IMR-90 (cell line): ENCODE measurements around the gene POLR3K.

Experiments
- CTCF ChIP-seq: conservative IDR thresholded peaks from 2 replicates; pipeline ENCODE4 v1.5.1; 2012; ENCODE audit warnings: mild to moderate bottlenecking, low read depth, low read length, improper control_type of control experiment
- MAFK ChIP-seq: IDR thresholded peaks from 2 replicates; pipeline ENCODE4 v1.6.1; 2012; ENCODE audit warnings: low read depth, low read length, improper control_type of control experiment

DNA sequence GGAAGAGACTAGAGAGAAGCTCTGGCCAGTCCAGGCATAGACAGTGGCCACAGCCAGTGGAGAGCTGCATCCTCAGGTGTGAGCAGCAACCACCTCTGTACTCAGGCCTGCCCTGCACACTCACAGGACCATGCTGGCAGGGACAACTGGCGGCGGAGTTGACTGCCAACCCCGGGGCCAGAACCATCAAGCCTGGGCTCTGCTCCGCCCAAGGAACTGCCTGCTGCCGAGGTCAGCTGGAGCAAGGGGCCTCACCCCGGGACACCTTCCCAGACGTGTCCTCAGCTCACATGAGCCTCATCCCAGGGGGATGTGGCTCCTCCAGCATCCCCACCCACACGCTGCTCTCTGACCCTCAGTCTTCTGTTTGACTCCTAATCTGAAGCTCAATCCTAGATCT is 15.8 kb upstream of the POLR3K start:
- TF ChIP-seq MAFK (no peak), CTCF (no peak)
